ENCODE measurements around the gene RNPEPL1. TPM values are rescaled to one million over a fixed set of nuclear protein-coding genes. Genes with fewer than 3 reads are reported as not detected.
"Not testable (repeated sequence)": the region's sequence is repeated elsewhere in the genome, so short reads cannot be mapped to it uniquely, and the experiment has no call there.

The RNPEPL1 gene, protein sequence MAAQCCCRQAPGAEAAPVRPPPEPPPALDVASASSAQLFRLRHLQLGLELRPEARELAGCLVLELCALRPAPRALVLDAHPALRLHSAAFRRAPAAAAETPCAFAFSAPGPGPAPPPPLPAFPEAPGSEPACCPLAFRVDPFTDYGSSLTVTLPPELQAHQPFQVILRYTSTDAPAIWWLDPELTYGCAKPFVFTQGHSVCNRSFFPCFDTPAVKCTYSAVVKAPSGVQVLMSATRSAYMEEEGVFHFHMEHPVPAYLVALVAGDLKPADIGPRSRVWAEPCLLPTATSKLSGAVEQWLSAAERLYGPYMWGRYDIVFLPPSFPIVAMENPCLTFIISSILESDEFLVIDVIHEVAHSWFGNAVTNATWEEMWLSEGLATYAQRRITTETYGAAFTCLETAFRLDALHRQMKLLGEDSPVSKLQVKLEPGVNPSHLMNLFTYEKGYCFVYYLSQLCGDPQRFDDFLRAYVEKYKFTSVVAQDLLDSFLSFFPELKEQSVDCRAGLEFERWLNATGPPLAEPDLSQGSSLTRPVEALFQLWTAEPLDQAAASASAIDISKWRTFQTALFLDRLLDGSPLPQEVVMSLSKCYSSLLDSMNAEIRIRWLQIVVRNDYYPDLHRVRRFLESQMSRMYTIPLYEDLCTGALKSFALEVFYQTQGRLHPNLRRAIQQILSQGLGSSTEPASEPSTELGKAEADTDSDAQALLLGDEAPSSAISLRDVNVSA
- 89.5 TPM for total RNA-seq
- long read RNA-seq, full-length matches to known transcripts = 376 of 577 reads
- long read RNA-seq, partial matches to known transcripts = 82 of 577 reads
- long read RNA-seq, other reads (novel, unspliced or antisense) = 119 of 577 reads

DNA sequence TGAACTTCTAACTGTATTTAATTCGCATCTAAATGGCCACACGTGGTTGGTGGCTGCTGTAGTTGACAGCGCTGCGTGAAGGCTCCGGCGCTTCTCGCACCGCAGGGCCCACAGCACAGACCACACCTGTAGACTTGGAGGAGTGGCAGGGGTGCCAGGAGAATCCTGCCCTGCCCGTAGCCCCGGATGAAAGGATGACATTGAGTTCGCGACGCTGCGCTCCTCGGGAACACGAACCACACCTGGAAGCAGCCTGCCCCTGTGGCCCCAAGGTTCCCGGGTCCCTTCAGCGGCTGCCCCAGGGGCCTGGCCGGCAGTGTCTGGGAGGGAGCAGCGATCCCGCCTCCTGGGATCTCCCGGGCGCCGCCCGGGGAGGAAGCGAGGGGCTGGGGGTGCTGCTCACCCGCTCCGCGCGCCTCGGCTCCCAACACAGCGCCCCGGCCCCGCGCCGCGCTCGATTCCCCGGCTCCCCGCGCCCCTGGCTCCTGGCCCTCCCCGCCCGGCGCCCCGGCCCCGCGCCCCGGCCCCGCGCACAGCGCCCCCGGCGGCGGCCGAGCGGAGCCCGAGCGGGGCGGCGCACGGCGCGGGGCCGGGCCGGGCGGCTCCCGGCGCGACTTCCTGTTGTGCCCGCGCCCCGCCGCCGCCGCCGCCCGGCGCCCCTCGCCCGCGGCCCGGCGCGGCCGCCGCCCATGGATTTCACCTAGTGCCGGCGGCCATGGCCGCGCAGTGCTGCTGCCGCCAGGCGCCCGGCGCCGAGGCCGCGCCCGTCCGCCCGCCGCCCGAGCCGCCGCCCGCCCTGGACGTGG is at the start of gene RNPEPL1:
Gene RNPEPL1, plus strand, starts transcription at position 613 of the 806 bp plus-strand sequence. Its CDS starts 103 bp downstream, at position 716.
- intact Hi-C loops (cut with DNase I) = no loop called here
- peak; percentile 18 for ATAC-seq (ENCODE audit: poor library complexity)
- peak; percentile 63 for DNase-seq

- DNase-seq = no peak
- no peak for ATAC-seq (ENCODE audit: poor library complexity)
- intact Hi-C loops (cut with DNase I) = no loop called here
Measured at GRCh38 chr2:240518981-240519380, 49.3 kb upstream of the RNPEPL1 start.

DNA sequence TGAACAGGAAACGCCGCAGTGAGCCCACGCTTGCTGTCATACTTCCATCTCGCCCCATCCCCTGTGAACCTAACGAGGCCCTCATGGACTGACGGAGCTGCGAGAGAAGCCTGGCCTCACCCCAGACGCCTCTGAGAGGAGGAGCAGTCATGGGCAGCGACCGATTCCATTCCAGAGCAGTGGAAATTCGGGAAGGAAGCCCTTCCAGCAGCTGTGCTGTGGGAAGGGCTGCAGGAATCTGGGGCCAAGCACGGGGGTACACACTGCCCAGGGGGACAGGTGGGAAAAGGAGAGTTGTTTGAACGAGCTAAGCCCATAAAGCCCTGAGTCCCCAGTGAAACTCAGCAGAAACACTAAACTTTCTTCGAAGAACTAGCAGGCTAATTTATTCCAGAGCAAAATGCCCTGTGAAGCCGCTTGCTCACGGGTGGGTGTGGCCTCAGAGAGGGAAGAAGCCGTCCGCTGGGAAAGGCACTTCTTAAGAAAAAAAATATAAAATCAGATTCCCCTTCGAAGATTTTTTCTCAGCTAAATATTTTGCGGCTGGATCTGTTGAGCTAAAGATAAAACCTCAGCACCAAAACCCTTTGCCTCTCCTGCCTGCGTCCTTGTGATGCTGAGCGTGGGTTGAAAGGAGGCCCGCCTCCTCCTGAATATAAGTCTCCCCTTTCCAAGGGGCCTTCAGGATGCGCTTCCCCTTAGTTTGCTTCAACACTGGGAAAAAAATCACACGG is 48.7 kb upstream of the RNPEPL1 start:
- intact Hi-C loops (cut with DNase I) = no loop called here
- ATAC-seq (ENCODE audit: poor library complexity) (no peak), DNase-seq (no peak)

GRCh38 chr2:240520130-240520973 is 47.9 kb upstream of the RNPEPL1 start:
- DNase-seq (no peak), ATAC-seq (ENCODE audit: poor library complexity) (no peak)
- intact Hi-C loops (cut with DNase I) = no loop called here

- DNase-seq (no peak), ATAC-seq (ENCODE audit: poor library complexity) (no peak)
- intact Hi-C loops (cut with DNase I) = no loop called here
Measured at GRCh38 chr2:240520974-240521350, 47.3 kb upstream of the RNPEPL1 start.

DNA sequence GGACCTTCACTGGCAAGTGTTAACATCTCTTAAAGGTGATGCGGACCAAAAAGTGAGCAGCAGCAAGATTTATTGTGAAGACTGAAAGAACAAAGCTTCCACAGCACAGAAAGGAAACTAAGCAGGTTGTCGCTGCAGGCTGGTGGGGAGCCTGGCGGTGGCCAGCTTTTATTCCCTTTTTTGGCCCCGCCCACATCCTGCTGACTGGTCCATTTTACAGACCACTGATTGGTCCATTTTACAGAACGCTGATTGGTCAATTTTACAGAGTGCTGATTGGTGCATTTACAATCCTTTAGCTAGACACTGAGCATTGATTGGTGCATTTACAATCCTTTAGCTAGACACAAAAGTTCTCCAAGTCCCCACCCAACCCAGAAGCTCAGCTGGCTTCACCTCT is 46.4 kb upstream of the RNPEPL1 start:
- intact Hi-C loops (cut with DNase I); DNase-seq; ATAC-seq (ENCODE audit: poor library complexity): not testable (repeated sequence)

- DNase-seq (no peak), ATAC-seq (ENCODE audit: poor library complexity) (no peak)
- intact Hi-C loops (cut with DNase I) = no loop called here
Measured at GRCh38 chr2:240522406-240522805, 45.9 kb upstream of the RNPEPL1 start.

DNA sequence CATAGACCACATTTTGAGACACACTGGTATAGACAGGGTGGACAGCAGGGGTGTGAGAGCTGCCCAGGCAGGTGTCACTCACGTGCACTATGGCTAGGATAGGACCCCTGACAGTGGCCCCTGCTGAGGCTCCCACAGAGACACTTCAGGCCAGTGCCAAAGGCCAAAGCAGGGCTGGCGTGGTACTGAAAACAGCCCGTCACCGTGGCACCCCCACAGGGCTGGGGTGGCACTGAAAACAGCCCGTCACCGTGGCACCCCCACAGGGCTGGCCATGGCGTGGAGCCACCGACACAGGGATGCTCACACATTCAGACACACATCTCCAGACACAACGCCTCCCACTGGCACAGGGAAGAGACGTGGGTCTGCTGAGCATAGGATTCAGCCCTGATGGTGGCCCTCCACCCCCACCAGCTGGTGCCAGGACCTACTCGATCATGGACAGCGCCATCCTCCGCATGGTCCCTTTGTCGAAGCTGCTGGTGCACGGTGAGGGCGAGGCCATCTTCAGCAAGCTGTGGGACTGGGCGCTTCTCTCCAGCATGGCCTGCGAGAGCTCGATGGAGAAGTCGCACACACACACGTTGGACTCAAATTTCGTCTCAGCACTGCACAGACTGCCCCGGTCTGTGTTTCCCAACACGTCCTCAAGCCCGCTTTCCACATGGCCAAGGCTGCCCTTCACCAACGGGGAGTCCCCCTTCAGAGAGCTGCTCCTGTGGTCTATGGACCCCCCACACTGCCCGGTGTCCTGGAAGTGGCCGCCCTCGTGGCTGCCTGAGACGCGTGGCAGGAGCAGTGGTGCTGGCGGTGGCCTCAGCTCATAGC is 44.6 kb upstream of the RNPEPL1 start:
- intact Hi-C loops (cut with DNase I) = no loop called here
- DNase-seq (no peak), ATAC-seq (ENCODE audit: poor library complexity) (no peak)

DNA sequence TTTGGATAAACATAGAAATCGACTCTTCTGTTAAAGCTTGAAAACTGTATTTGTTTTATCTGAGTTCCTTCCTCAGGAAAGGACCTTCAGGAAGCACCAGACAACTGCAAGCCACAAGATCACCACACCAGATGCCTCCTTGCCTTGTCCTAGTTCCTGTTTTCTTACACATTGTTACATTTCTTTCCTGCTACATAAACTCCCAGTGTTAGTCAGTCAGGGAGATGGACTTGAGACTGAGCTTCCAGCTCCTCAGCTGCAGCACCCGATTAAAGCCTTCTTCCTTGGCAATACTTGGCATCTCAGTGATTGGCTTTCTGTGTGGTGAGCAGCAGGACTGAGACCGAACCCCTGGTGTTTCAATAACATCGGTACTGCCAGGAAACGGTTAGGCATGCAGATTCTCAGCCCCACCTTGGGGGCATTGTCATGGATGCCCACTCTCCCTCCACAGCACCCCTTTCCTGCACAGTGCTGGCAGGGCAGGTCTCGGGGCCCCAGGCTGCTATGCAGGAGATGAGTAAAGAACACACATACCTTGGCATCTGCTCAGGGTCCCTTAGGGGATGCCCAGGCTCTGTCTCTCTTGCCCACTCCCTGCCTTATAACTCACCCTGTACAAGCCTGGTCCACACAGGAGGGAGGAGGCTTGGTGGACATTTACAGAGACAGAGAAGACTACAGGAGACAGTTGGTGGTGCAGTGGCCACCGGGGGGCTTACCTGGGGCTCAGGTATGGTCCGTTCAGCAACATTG is 43.1 kb upstream of the RNPEPL1 start:
- DNase-seq (no peak), ATAC-seq (ENCODE audit: poor library complexity) (no peak)
- intact Hi-C loops (cut with DNase I) = no loop called here

DNA sequence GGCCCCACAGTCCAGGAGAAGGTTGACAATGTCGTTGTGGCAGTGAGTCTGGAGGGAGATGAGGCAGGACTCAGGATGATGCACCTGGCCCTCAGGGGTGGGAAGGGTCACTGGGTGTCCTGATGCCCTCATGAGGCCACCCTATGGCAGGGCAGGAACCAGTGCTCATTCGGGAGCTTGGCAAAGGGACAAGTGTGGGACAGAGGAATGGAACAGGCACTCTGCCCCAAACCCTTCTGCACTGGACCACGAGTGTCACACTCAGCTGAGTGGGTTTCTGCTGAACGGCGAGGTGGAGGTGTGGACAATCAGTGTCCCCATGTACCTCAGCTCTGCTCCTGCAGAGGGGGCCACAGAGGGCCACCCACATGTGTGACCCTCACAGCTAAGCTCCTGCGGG is 42.5 kb upstream of the RNPEPL1 start:
- intact Hi-C loops (cut with DNase I) = no loop called here
- no peak for DNase-seq
- no peak for ATAC-seq (ENCODE audit: poor library complexity)

- intact Hi-C loops (cut with DNase I) = no loop called here
- DNase-seq (no peak), ATAC-seq (ENCODE audit: poor library complexity) (no peak)
Measured at GRCh38 chr2:240526521-240526920, 41.8 kb upstream of the RNPEPL1 start.

- no peak for DNase-seq
- ATAC-seq (ENCODE audit: poor library complexity) = no peak
- intact Hi-C loops (cut with DNase I) = no loop called here
Measured at GRCh38 chr2:240527153-240527750, 41.0 kb upstream of the RNPEPL1 start.

GRCh38 chr2:240528406-240529040 is 39.8 kb upstream of the RNPEPL1 start:
- intact Hi-C loops (cut with DNase I) = no loop called here
- no peak for DNase-seq
- ATAC-seq (ENCODE audit: poor library complexity) = no peak

GRCh38 chr2:240529344-240529999 is 38.8 kb upstream of the RNPEPL1 start:
- ATAC-seq (ENCODE audit: poor library complexity) = no peak

GRCh38 chr2:240530181-240530580 is 38.1 kb upstream of the RNPEPL1 start:
- ATAC-seq (ENCODE audit: poor library complexity) (no peak), DNase-seq (no peak)
- intact Hi-C loops (cut with DNase I) = no loop called here

More at GRCh38 chr2:240529344-240529999, 38.8 kb upstream of the RNPEPL1 start:
- no peak for DNase-seq
- intact Hi-C loops (cut with DNase I) = no loop called here
